HK-2 (cell line): ENCODE measurements around the gene SLC16A1.
"Not testable (repeated sequence)": the region's sequence is repeated elsewhere in the genome, so short reads cannot be mapped to it uniquely, and the experiment has no call there.

Experiments used
- DNase-seq: peaks from one replicate; pipeline ENCODE4 v3.0.0-alpha.2; 2018; ENCODE audit not compliant: unreplicated experiment

SLC16A1 gene, protein sequence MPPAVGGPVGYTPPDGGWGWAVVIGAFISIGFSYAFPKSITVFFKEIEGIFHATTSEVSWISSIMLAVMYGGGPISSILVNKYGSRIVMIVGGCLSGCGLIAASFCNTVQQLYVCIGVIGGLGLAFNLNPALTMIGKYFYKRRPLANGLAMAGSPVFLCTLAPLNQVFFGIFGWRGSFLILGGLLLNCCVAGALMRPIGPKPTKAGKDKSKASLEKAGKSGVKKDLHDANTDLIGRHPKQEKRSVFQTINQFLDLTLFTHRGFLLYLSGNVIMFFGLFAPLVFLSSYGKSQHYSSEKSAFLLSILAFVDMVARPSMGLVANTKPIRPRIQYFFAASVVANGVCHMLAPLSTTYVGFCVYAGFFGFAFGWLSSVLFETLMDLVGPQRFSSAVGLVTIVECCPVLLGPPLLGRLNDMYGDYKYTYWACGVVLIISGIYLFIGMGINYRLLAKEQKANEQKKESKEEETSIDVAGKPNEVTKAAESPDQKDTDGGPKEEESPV

DNA sequence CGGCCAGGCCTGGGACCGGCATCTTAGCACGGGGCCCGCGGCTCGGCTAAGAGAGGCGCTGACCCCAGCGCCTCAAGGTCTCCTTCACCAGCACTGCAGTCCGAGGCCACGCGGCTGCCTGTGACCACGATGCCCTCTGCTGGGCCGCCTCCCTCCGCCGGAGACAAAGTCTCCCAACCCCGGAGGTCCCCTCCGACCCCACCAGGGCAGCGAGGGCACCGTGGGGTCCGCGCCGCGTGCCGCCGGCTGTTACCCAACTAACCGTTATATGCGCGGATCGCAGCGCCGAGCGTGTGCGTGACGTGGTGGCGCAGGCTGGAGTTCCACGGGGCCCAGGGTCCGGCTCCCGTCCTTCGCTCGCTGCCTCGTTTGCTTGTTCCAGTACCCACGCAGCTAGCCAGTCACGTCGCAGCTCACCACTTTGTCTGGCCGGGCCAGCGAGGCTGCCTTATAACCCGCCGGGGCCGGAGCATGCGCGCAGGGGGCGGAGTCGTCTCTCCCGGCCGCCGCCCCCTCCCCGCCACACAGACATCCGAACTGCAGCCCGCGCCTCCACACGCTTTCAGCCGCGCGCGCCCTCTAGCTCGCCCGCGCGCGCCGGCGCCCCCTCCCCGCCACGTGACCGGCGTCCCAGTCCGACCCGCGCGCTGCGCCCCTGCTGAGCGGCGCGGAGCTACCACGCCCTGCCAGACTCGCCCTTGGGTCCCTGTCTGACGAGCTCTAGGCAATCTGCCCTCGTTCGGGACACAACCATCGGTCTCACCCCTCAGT, at the start of gene SLC16A1:
SLC16A1 (minus strand) TSS at position 424 of the 771 bp plus-strand sequence. CDS start 26,888 bp downstream, outside the sequence.
- DNase-seq: peak; percentile 96

DNA sequence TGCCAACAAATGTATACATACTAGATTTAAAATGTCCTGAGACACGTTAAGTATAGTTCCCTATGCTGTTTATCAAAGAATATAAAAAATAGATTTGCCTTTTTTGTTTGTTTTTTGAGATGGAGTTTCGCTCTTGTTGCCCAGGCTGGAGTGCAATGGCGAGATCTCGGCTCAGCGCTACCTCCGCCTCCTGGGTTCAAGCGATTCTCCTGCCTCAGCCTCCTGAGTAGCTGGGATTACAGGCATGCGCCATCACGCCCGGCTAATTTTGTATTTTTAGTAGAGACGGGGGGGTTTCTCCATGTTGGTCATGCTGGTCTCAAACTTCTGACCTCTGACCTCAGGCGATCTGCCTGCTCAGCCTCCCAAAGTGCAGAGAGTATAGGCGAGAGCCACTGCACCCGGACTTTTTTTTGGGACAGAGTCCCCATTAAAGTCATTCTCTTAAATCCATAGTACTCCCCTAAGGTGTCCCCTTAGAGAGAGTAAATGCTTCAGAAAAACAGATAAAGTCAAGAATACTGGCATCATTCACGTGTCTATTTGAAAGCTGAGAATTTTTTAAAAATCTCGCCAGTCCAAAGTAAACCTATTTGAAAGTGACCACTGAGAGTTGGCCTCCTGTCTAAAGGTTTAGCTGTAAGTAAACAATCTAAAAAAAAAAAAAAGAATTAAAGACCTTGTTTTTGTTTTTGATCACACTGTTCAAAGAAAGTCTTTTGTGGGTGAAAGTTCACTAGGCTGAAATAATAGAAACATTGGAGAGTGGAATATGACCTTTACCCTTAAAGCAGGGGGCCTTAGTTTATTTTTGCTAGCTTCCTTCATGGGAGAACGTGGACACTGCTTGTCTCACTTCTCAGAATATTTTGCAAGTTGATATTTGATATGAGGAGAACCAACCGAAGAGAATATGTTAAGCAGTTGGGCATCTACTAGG, 48.0 kb upstream of the SLC16A1 start:
- DNase-seq: no peak

DNA sequence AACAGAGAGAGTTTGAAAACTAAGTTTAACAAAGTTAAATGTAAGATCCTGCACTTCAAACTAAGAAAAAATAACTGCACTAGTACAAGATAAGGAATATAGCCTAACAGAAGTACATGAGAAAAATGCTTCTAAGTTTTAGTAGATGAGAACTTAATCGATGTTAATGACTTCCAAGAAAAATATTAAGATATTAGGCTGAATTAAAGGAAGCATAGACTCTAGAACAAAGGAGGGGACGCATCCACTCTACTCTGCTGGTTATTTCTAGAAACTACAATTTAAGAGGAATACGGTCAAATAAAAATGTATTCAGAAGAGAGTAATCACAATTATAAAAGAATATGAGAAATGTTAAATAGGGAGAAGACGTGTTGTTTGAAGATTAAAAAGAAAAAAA, 46.3 kb upstream of the SLC16A1 start:
- no peak for DNase-seq

DNA sequence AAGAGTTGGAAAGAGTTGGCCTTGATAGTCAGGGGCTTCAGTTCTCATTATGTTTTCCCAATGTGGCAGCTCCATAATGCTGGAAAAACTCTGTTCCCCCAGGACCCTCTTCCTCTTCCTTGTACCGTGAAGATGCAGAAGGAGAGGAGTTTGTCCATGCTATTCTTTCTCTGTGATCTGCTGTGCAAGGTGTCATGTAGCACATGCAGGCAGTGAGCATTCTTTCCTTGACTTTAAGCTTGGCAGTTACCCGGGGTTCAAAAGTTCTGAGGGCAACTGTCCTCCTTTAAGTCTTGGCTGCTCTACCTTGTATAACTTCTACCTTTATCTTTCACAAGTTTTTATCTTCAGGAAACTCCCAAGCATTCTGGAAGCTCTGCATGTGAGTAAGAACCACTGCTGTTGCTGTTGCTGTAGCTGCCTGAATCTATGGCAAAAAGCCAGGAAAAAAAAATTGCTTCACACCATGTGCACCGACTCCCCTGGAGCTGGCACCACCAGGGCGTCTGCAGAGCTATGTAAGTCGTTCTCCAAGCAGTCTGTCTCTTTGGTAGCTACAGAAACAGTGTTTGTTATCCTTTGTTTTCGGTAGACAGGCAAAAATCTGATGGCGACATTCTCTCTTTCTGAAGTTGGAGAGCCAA, 42.7 kb upstream of the SLC16A1 start:
- no peak for DNase-seq

DNA sequence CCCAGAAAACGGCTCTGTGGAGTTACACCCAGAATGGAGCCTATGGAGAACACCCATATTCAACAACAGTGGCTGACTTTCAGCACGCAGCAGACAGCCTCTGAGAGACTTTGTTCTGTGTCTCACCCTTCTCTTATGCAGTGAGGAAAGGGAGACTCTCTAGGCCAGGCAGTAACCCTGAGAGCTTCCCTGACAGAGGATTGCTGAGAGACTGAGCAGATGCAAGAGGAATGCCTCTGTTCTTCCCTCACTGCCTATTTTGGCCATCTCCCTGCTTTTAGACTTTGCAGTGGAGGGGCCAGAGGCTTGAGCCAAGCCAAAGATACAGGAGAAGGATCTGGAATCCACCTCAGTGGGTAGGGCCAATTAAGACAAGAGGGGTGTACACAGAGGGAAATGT, 41.8 kb upstream of the SLC16A1 start:
- DNase-seq: no peak

DNA sequence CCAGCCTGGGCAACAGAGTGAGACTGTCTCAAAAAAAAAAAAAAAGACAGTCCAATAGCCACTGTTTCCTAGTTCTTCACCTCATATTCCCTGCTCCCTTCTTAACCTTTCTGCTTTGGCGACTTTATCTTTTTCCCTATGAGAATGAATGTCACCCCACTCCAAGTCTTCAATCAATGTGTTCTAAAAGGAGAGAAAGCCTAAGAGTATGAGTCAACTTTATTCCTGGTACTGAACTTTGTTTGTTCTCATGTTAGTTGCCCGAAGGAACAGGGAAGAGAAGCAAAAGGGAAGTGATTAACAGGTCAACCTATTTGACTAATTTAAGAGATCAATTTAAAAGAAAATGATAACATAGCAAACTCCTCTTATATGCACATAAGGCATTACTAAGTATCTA, 39.9 kb upstream of the SLC16A1 start:
- no peak for DNase-seq

DNA sequence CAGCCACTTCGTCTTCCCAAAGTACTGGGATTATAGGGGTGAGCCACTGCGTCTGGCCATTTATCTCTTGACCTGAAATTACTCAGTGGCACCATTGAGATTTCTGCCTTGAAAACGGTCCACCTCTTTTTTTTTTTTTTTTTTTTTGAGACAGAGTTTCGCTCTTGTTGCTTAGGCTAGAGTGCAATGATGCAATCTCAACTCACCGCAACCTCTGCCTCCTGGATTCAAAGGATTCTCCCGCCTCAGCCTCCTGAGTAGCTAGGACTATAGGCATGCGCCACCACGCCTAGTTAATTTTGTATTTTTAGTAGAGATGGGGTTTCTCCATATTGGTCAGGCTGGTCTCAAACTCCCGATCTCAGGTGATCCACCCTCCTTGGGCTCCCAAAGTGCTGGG, 39.0 kb upstream of the SLC16A1 start:
- not testable (repeated sequence) for DNase-seq

DNA sequence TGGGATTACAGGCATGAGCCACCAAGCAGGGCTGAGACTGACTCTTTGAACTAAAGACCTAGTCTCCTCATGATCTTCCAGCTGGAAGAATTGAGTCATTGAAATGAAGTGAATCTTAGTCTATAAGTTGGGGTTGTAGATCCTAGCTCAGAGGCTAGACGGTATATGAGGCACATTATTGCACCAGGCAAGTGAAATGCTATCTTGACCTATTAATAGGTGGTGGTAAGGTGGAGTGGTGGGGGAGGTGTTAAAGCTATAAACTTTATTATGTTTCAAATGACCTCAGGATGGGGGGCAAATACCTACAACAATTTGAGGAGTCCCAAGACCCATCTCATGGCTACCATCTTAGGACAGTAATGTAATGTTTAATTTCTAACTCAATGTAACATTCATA, 36.8 kb upstream of the SLC16A1 start:
- DNase-seq: no peak

DNA sequence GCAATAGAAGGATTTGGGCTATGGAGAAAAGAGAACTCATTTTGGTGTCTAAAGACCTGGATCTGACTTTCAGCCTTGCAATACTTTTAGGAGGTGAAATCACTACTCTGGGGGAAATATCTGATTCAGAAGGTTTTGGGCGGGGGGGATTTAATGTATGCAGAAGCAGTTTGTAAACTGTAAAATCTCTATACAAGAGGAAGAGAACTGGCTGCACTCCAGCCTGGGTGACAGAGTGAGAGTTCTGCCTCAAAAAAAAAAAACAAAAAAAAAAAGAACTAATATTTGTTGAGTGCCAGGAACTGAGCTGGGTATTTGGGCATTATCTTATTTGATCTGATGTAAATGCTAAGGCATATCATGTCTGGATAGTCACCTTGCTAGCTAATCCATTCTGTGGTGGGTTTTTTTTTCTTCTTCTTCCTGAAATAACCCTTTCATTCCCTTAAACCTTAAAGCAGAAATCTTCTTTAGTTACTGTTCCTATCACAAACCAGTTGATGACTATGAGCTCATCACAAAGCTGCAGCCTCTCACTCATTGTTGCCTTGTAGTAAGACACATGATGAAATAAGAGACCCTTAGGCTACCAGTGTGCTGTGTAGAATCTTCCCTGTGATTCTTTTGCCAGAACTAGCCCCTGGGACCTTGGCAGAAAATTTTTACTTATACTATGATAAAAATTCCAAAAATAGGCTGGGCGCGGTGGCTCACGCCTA, 35.6 kb upstream of the SLC16A1 start:
- no peak for DNase-seq

DNA sequence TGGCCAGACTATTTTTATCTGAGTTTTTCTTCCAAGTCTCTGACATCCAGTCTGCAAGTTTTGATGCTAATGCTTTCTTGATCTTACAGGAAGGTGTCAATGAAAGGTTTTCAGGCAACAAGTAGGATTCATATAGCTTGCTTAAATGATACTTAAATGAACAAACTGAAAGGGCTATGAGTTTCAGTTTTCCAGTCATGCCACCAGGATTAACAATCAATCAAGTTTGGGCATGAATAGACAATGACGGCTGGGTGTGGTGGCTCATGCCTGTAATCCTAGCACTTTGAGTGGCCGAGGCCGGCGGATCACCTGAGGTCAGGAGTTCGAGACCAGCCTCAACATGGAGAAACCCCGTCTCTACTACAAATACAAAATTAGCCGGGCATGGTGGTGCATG, 34.3 kb upstream of the SLC16A1 start:
- DNase-seq: no peak

DNA sequence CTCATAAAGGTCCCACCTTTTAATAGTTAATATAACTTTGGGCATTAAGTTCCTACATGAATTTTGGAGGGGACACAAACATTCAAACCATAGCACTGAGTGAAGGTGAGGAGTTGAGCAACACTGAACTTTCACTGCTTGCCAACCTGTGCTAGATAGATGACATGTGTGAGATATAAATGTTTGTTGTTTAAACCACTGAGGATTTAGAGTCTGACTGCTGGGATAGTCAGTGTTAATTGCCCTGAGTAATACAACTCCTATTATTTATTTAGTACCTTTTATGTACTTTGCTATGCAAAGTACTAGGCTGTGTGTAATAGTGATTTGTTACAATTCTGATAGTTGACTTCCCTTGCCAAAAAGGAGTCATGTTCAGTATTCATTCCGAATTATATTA, 32.4 kb upstream of the SLC16A1 start:
- DNase-seq: no peak

DNA sequence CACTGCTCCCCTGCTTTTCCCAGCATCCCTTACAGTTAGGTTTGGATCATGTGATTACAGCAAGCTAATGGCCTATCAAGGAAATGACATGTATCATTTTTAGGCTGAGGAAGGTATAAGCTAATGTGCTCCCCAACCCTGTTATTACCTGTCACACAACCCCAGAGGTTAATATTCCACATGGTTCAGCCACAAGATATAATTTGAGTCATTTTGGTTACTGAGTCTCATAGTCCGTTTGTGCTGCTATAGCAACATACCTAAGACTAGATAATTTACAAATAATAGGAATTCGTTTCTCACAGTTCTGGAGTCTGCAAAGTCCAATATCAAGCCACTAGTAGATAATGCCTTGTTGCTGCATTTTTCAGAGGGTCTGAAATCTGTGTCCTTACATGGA, 29.1 kb upstream of the SLC16A1 start:
- no peak for DNase-seq

DNA sequence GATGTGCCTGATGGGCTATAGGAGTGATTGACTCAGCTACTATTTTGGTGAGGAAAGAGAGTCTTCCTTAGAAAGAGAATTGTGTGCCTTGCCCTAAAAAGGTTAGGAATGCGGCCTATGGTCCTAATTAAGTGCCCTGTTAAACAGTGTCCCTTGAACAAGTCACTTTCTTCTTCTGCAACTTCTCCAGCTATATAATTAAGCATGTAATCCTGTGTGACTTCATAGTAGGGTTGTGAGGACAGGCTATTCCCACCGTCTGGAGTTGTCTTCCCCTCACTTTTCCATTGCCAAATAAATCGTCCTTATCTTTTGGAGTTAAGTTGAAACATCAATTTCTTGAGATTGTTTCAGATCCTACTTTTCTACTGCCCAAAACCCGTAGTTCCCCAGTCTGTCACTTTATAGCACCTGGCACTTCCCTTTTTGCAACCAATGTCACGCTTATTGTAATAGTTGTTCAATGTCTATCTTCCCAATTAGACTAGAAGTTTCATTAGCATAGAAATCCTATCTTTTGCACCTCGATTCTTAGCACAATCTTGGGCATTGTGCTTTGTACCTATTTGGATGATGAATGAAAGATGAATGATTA, 27.6 kb upstream of the SLC16A1 start:
- DNase-seq: no peak

DNA sequence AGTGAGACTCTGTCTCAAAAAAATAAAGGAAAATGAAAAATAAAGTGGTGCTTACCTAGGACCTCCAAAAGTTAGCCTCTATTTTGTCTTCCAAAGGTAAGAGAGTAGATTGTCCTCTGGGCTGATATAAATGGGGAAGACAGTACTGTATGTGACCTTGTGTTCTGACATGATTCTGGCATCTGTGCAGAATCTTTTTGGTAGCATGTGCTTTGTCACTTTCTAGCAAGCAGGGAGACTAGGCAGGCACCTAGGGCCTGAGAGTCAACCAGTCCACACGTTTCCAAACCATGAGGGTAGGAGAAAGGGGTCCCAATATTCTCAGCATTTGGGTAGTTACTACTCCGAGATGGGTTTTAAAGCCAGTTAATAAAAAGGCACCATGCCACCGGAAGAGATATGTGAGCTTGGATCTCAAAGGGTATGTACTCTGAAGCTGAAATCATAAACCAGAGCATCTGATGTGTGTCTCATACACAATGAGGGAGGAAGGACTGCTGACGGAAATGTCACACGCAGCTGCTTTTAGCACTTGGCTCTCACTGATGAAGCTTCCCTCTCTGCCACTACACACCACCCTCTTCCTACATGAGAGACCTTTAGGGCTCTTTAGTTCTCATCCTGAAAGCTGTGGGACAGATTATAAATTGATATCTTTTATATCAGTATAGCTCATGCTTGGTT, 27.0 kb upstream of the SLC16A1 start:
- DNase-seq: no peak

DNA sequence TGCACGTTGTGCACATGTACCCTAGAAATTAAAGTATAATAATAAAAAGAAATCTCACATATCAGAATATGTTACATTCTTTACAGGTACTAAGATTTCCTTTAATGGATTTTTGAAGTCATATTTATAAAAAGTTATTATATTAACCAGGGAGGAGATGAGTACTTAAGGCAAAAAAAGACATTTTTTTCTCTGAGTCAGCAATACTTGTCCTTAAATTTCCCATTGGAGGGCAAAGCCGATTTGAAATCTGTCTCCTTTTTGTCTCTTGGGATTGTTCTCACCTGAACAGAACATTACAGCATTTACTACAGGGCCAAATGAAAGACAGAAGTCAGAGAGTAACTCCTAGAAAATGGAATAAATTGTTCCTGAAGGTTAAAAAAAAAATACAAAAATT, 26.3 kb upstream of the SLC16A1 start:
- no peak for DNase-seq

DNA sequence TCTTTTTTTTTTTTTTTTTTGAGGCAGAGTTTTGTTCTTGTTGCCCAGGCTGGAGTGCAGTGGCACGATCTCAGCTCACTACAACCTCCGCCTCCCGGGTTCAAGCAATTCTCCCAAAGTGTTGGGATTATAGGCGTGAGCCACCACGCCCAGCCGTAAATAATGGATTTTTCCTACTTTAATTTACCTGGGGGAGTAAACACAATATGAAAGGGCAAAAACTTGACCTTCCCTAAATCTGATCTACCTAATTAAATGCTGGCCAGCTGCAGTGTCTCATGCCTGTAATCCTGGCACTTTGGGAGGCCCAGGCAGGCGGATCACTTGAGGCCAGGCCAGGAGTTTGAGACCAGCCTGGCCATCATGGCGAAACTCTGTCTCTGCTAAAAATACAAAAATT, 25.8 kb upstream of the SLC16A1 start:
- DNase-seq: not testable (repeated sequence)

DNA sequence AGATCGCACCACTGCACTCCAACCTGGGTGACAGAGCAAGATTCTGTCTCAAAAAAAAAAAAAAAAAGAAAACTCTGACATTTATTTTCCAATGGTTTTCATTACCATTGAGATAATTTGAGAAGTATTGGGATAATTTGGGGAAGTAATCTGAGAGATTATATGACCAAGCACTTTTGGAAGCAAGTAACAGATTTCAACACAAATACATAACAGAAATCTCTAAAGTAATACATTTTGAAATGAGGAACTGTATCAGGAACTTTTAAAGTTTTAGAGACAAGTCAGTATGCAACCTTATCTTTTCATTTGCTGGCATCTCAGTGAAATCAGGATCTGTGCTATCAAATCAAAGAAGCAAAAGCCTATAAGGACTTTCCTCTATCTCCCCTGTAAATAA, 25.4 kb upstream of the SLC16A1 start:
- DNase-seq: no peak

DNA sequence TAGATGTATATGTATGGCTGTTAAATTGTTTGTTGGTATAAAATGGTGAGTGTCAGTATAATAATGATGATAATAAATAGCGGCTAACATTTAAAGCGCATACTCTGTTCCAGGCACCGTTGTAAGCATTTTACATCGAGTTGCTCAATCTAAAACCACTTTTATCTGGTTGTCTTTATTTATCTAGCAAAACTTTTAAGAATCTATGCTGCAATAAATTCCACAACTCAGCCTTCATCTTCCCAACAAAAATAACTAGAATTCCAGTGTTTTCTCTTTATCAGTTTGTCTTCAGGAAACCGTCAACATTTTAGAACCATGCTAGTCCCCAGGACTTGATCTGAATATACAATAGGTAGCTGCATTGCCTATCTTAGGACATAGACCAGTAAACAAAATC, 19.3 kb upstream of the SLC16A1 start:
- DNase-seq: no peak

DNA sequence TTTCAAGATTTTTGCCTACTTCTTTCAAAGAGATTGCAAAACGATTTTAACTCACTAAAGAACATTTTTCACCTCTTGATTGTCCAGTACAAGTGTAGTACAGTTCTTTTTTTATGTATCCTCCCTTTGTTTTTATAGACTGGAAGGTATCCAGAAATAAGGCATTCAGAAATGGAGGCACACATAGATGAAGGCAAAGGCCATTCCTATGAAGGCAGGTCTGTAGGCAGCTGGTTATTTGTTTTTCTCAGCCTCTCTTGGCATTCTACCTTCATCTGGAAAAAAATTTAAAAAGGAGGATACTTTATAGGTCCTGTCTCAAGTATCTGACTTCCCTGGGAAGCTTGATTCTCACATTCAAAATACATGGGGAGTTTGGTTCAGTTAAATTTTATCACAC, 18.6 kb upstream of the SLC16A1 start:
- no peak for DNase-seq

DNA sequence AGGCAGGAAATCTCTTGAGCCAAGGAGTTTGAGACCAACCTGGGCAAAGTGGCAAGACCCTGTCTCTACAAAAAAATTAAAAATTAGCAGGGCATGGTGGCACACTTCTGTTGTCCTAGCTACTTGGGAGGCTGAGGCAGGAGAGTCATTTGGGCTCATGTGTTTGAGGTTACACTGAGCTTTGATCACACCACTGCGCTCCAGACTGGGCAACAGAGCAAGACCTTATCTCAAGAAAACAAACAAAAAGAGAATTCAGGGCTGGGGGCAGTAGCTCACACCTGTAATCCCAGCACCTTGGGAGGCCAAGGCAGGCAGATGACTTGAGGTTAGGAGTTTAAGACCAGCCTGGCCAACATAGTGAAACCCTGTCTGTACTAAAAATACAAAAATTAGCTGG, 17.8 kb upstream of the SLC16A1 start:
- no peak for DNase-seq
